ENCODE data around the gene COL27A1.

COL27A1 gene

DNA sequence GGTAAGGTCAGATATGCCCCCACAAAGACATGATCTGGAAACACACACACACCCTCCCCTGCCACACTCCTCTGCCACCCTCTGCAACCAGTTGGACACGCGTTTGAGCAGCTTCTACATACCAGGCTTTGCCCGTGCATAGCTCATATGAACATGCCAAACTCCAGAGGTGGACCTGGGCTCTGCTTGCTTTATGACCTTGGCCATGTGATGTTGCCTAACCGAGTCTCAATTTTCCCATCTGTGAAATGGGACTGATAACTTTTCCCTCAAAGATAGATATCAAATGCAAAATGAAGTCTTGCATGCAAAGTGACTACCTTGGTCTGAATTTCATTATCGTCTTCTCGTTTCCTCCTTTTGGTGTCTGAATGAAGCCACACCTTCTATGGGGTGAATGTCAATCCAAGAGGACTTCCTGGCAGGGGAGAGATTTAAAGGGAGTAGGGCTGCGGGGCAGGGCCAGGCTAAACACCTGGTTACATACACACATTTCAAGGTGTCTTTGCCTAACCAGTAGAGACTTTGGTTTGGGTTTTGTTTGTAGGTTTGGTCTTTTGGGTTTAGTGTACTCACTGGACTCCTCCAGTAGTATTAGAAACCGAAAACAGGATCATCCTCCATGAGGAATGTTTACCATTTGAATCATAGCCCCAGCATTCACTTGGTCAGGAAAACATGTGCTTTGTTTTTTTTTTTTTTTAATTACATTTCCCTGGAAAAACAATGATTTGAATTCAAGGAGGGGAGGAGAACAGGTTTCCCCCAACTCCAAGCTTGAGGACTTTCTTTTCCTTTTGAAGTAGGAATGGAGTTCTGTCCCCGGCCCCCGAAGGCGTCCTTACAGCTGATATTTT is 63.2 kb downstream of the COL27A1 start:
- ChIA-PET CTCF (interaction anchor here (1.0 to 2.0 kb wide), 7 partner anchors 8 to 111 kb away, joined by 3 to 5 read pairs (median 4); partner anchors contain the start of gene COL27A1), POLR2A (no interaction called here)
- TF ChIP-seq, protein P1, sequence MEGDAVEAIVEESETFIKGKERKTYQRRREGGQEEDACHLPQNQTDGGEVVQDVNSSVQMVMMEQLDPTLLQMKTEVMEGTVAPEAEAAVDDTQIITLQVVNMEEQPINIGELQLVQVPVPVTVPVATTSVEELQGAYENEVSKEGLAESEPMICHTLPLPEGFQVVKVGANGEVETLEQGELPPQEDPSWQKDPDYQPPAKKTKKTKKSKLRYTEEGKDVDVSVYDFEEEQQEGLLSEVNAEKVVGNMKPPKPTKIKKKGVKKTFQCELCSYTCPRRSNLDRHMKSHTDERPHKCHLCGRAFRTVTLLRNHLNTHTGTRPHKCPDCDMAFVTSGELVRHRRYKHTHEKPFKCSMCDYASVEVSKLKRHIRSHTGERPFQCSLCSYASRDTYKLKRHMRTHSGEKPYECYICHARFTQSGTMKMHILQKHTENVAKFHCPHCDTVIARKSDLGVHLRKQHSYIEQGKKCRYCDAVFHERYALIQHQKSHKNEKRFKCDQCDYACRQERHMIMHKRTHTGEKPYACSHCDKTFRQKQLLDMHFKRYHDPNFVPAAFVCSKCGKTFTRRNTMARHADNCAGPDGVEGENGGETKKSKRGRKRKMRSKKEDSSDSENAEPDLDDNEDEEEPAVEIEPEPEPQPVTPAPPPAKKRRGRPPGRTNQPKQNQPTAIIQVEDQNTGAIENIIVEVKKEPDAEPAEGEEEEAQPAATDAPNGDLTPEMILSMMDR (IDR thresholded peaks at IDR 0.05; ENCODE audit: insufficient read depth, low read length, missing control alignments) = no peak
- DNase-seq (ENCODE audit: low read depth, low spot score) = no peak
- H3K4me3 ChIP-seq (ENCODE audit: low read depth, low read length) = no peak overlapping the region

DNA sequence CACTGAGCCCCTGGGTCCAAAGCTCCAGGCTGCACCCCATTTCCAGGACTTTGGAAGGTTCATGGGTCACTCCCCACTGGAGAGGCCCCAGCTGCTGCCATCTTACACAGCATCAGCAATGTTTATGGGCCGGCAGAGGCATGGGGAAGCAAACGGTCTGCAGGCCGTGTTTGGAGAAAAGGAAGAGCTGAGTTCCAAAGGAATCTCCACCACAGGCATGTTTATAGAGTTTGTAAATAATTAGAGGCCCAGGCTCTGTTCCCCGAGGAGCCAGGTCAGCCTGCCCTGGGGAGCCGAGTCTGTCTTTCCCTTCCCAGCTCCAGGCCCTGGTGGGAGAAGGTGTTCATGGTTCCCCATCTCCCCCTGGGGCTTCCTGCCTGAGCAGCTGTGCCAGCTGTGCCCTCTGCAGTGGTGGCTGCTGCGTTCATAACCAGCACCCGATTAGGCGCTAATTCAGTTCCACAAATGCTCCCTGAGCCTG is 64.8 kb downstream of the COL27A1 start:
- no peak for DNase-seq (ENCODE audit: low read depth, low spot score)
- H3K4me3 ChIP-seq (ENCODE audit: low read depth, low read length) = no peak overlapping the region
- POLR2A ChIA-PET = no interaction called here
- CTCF ChIA-PET = interaction anchor here (1.2 to 2.0 kb wide), 4 partner anchors 14 to 71 kb away, joined by 3 to 5 read pairs (median 4); no protein-coding TSS in a partner anchor
- TF ChIP-seq, protein P1 (IDR thresholded peaks at IDR 0.05; ENCODE audit: insufficient read depth, low read length, missing control alignments) = no peak

- TF ChIP-seq, protein P1 (IDR thresholded peaks at IDR 0.05; ENCODE audit: insufficient read depth, low read length, missing control alignments) = no peak
- DNase-seq (ENCODE audit: low read depth, low spot score) = no peak
- CTCF ChIA-PET = no interaction called here
- no peak overlapping the region for H3K4me3 ChIP-seq (ENCODE audit: low read depth, low read length)
- POLR2A ChIA-PET = no interaction called here
Observed at GRCh38 chr9:114221706-114222465, 66.5 kb downstream of the COL27A1 start.

GRCh38 chr9:114223564-114224246 is 68.4 kb downstream of the COL27A1 start:
- no peak overlapping the region for H3K4me3 ChIP-seq (ENCODE audit: low read depth, low read length)
- POLR2A ChIA-PET = interaction anchor here (1.0 kb wide), 1 partner anchor 10 kb away, joined by 3 read pairs; no protein-coding TSS in a partner anchor
- DNase-seq (ENCODE audit: low read depth, low spot score) = no peak
- TF ChIP-seq, protein P1 (IDR thresholded peaks at IDR 0.05; ENCODE audit: insufficient read depth, low read length, missing control alignments) = no peak
- CTCF ChIA-PET = interaction anchor here (1.3 to 2.7 kb wide), 5 partner anchors 10 to 116 kb away, joined by 4 to 10 read pairs (median 4); partner anchors contain the start of gene COL27A1

- TF ChIP-seq, protein P1 (IDR thresholded peaks at IDR 0.05; ENCODE audit: insufficient read depth, low read length, missing control alignments) = no peak
- ChIA-PET POLR2A (no interaction called here), CTCF (interaction anchor here (1.3 to 2.7 kb wide), 5 partner anchors 10 to 116 kb away, joined by 4 to 10 read pairs (median 4); partner anchors contain the start of gene COL27A1)
- no peak for DNase-seq (ENCODE audit: low read depth, low spot score)
- H3K4me3 ChIP-seq (ENCODE audit: low read depth, low read length) = no peak overlapping the region
Observed at GRCh38 chr9:114224247-114224610, 68.9 kb downstream of the COL27A1 start.
